Stomach (tissue), 9 donors: Measurements from ENCODE around the gene MEGF6. TPM values are rescaled to one million over a fixed set of nuclear protein-coding genes. Genes with fewer than 3 reads are reported as not detected.

ENCODE experiments used
- DNase-seq, 2 donors: peaks; one replicate each; pipeline versions ENCODE4 v3.0.0 to v3.0.0-alpha.2; 2013 to 2019
- H3K27ac ChIP-seq, 5 donors: fragments of 200-600 bp in 4 of 5; sonication (generic) in 4 of 5; one replicate each; pipeline ENCODE4 v1.5.1; 2013 to 2019; ENCODE audit warnings: mild to moderate bottlenecking in 1 of 5, moderate library complexity in 1 of 5
- H3K27me3 ChIP-seq, 3 donors: fragments of 200-600 bp; sonication (generic); one replicate each; pipeline ENCODE4 v1.5.1; 2017 to 2019; ENCODE audit warnings: mixed run types in 1 of 3
- H3K36me3 ChIP-seq, 4 donors: fragments of 200-600 bp; sonication (generic); 1 replicate in 3 of 4; 2 replicates in 1 of 4; pipeline ENCODE4 v1.5.1; 2016 to 2019
- H3K4me1 ChIP-seq, 4 donors: fragments of 200-600 bp; sonication (generic); one replicate each; pipeline ENCODE4 v1.5.1; 2016 to 2019
- H3K4me3 ChIP-seq, 4 donors: fragments of 200-600 bp; sonication (generic) in 3 of 4; one replicate each; pipeline ENCODE4 v1.5.1; 2016 to 2019; ENCODE audit warnings: mild to moderate bottlenecking in 1 of 4
- H3K9me3 ChIP-seq, 4 donors: fragments of 200-600 bp; sonication (generic); one replicate each; pipeline ENCODE4 v1.5.1; 2016 to 2019
- CTCF ChIP-seq, 7 experiments: fragments of 450-650 bp in 4 of 7; fragments of 200-600 bp in 3 of 7; sonication (generic) in 3 of 7; IDR thresholded peaks; one replicate each; pipeline ENCODE4 v1.5.1; 2016 to 2019; ENCODE audit warnings: antibody characterized with exemption in 7 of 7, control low read depth in 2 of 7, mild to moderate bottlenecking in 1 of 7
- EP300 ChIP-seq: sonication (generic); formaldehyde crosslinking; IDR thresholded peaks from one replicate; pipeline ENCODE4 v1.6.1; 2017; ENCODE audit warnings: antibody characterized with exemption
- POLR2A ChIP-seq, 4 donors: fragments of 450-650 bp; IDR thresholded peaks; one replicate each; pipeline ENCODE4 v1.6.1; 2016; ENCODE audit warnings: antibody characterized with exemption in 4 of 4, control low read depth in 2 of 4, mild to moderate bottlenecking in 1 of 4, moderate library complexity in 1 of 4
- POLR2AphosphoS5 ChIP-seq, 3 donors: sonication (generic); formaldehyde crosslinking; IDR thresholded peaks; one replicate each; pipeline ENCODE4 v1.6.1; 2016; ENCODE audit warnings: antibody characterized with exemption in 3 of 3
- WGBS, 5 donors: extraction: QIAGEN DNeasy Blood & Tissue Kit in 3 of 5; methylation state at CpG; one replicate each; pipeline versions ENCODE4 v1.1.5 to v1.1.7; 2013 to 2018; 5-methylcytosine and 5-hydroxymethylcytosine counted together
- intact Hi-C: fragments of 100-400 bp; cut with DNase I; formaldehyde crosslinking; loops from one replicate; pipeline ENCODE4 v1.15.1; 2023; ENCODE audit warnings: low total_unique reads
- polyA plus RNA-seq, 3 donors: library from polyadenylated mRNA; stranded (reverse); fragments of 200-250 nt; gene quantifications; one replicate each; pipeline ENCODE4 v1.2.3, GENCODE V29; 2013
- total RNA-seq, 5 donors: library from RNA; depleted of rRNA; stranded (reverse); fragments of >200 nt; gene quantifications; one replicate each; pipeline versions ENCODE4 v1.1.0 to v1.2.3, GENCODE V29; 2014 to 2016
- donor health status: healthy with polysubstance abuse.
- donor health status: Bipolar disorder and iron deficiency.
- donor health status: healthy.

MEGF6 gene
- total and polyA plus RNA-seq, 8 donors, result 2.6 to 57.2 (median 26.7) TPM

GRCh38 chr1:3515774-3516480 is 95.4 kb downstream of the MEGF6 start:
- no peak overlapping the region for H3K27ac ChIP-seq
- 61 to 87% (median 77%) methylated on average over 13 to 19 of the region's 19 CpGs for WGBS, 5 donors
- no peak for TF ChIP-seq POLR2A (IDR thresholded peaks at IDR 0.05)
- TF ChIP-seq EP300, result no peak
- no peak for TF ChIP-seq POLR2AphosphoS5 (IDR thresholded peaks at IDR 0.05)
- TF ChIP-seq CTCF (IDR thresholded peaks at IDR 0.05), result no peak
- peak in 1 of 2 donors; percentile 47 for DNase-seq
- no peaks in the 10 kb centered on the region for H3K27me3 ChIP-seq
- no peaks in the 10 kb centered on the region for H3K9me3 ChIP-seq
- intact Hi-C loops, result no loop called here
- H3K36me3 ChIP-seq, result peaks cover 0 to 9% (median 3%) of the 10 kb centered on the region in 4 donors
- H3K4me3 ChIP-seq, result no peak overlapping the region
- H3K4me1 ChIP-seq, result peaks cover 0 to 12% (median 0%) of the 10 kb centered on the region in 4 donors

- H3K4me1 ChIP-seq, result peaks cover 0 to 12% (median 0%) of the 10 kb centered on the region in 4 donors
- intact Hi-C loops, result no loop called here
- DNase-seq, result no peak
- TF ChIP-seq EP300 (no peak), CTCF (IDR thresholded peaks at IDR 0.05) (no peak), POLR2AphosphoS5 (IDR thresholded peaks at IDR 0.05) (no peak), POLR2A (IDR thresholded peaks at IDR 0.05) (no peak)
- H3K9me3 ChIP-seq, result no peaks in the 10 kb centered on the region
- WGBS, 5 donors, result 79 to 97% (median 95%) methylated on average over 3 to 12 of the region's 12 CpGs
- peaks cover 0 to 9% (median 3%) of the 10 kb centered on the region in 4 donors for H3K36me3 ChIP-seq
- H3K27ac ChIP-seq, result no peak overlapping the region
- no peaks in the 10 kb centered on the region for H3K27me3 ChIP-seq
- no peak overlapping the region for H3K4me3 ChIP-seq
Observed at GRCh38 chr1:3515272-3515671, 96.0 kb downstream of the MEGF6 start.

GRCh38 chr1:3514404-3514803 is 96.9 kb downstream of the MEGF6 start:
- Histone ChIP-seq H3K27ac (no peak overlapping the region), H3K4me3 (no peak overlapping the region), H3K27me3 (no peaks in the 10 kb centered on the region), H3K36me3 (peaks cover 0 to 9% (median 3%) of the 10 kb centered on the region in 4 donors), H3K4me1 (peaks cover 0 to 12% (median 0%) of the 10 kb centered on the region in 4 donors), H3K9me3 (no peaks in the 10 kb centered on the region)
- intact Hi-C loops, result no loop called here
- whole genome bisulfite sequencing, 5 donors, result 67 to 88% (median 81%) methylated on average over 17 of the region's 17 CpGs; no CpG with 5 or more reads in 1 of the 5 donors
- no peak for DNase-seq
- TF ChIP-seq POLR2A (IDR thresholded peaks at IDR 0.05) (no peak), POLR2AphosphoS5 (IDR thresholded peaks at IDR 0.05) (no peak), EP300 (no peak), CTCF (IDR thresholded peaks at IDR 0.05) (no peak)

GRCh38 chr1:3511856-3512255 is 99.5 kb downstream of the MEGF6 start:
- WGBS, 5 donors, result 90 to 96% (median 95%) methylated on average over 4 to 15 of the region's 15 CpGs
- Histone ChIP-seq H3K4me3 (no peak overlapping the region), H3K4me1 (peaks cover 0 to 11% (median 0%) of the 10 kb centered on the region in 4 donors), H3K36me3 (peaks cover 0 to 33% (median 9%) of the 10 kb centered on the region in 4 donors), H3K27ac (no peak overlapping the region), H3K27me3 (no peaks in the 10 kb centered on the region), H3K9me3 (no peaks in the 10 kb centered on the region)
- DNase-seq, result no peak
- intact Hi-C loops, result no loop called here
- TF ChIP-seq EP300, result no peak
- TF ChIP-seq CTCF (IDR thresholded peaks at IDR 0.05), result no peak
- no peak for TF ChIP-seq POLR2AphosphoS5 (IDR thresholded peaks at IDR 0.05)
- TF ChIP-seq POLR2A (IDR thresholded peaks at IDR 0.05), result no peak
